Esophagus squamous epithelium (tissue), 5 donors: ENCODE measurements around the gene PRODH. TPM values are rescaled to one million over a fixed set of nuclear protein-coding genes. Genes with fewer than 3 reads are reported as not detected.
"Not testable (repeated sequence)": the region's sequence is repeated elsewhere in the genome, so short reads cannot be mapped to it uniquely, and the experiment has no call there.

Experiments used
- DNase-seq: peaks from one replicate; lab custom pipeline; 2025; lab: John Stamatoyannopoulos, UW
- H3K27ac ChIP-seq, 4 donors: fragments of 200-600 bp; sonication (generic); one replicate each; pipeline ENCODE4 v1.5.1; 2016 to 2019; ENCODE audit warnings: mild to moderate bottlenecking in 1 of 4
- H3K27me3 ChIP-seq, 4 donors: fragments of 200-600 bp; sonication (generic); 1 replicate in 3 of 4; 2 replicates in 1 of 4; pipeline versions ENCODE4 v1.5.1 to v1.6.0; 2017 to 2021; ENCODE audit warnings: antibody characterized with exemption in 1 of 4
- H3K36me3 ChIP-seq, 3 donors: fragments of 200-600 bp; sonication (generic); one replicate each; pipeline ENCODE4 v1.5.1; 2016 to 2019
- H3K4me1 ChIP-seq, 3 donors: fragments of 200-600 bp; sonication (generic); one replicate each; pipeline ENCODE4 v1.5.1; 2017 to 2019
- H3K4me3 ChIP-seq, 4 donors: fragments of 200-600 bp; sonication (generic); 1 replicate in 3 of 4; 2 replicates in 1 of 4; pipeline ENCODE4 v1.5.1; 2016 to 2019; ENCODE audit warnings: mild to moderate bottlenecking in 2 of 4, moderate library complexity in 1 of 4
- H3K9me3 ChIP-seq, 3 donors: fragments of 200-600 bp; sonication (generic); one replicate each; pipeline ENCODE4 v1.5.1; 2016 to 2019
- CTCF ChIP-seq, 6 experiments: fragments of 450-650 bp in 4 of 6; fragments of 200-600 bp in 2 of 6; sonication (generic) in 2 of 6; IDR thresholded peaks; one replicate each; pipeline ENCODE4 v1.5.1; 2016 to 2019; ENCODE audit warnings: antibody characterized with exemption in 6 of 6, mild to moderate bottlenecking in 4 of 6, moderate library complexity in 4 of 6
- POLR2A ChIP-seq, 4 donors: fragments of 450-650 bp; IDR thresholded peaks; one replicate each; pipeline ENCODE4 v1.6.1; 2017; ENCODE audit warnings: antibody characterized with exemption in 4 of 4, mild to moderate bottlenecking in 4 of 4, moderate library complexity in 3 of 4
- WGBS, 2 donors: methylation state at CpG; one replicate each; pipeline ENCODE4 v1.1.5; 2018; 5-methylcytosine and 5-hydroxymethylcytosine counted together
- intact Hi-C: fragments of 100-400 bp; cut with DNase I; formaldehyde crosslinking; loops from one replicate; pipeline ENCODE4 v1.15.0; 2022
- total RNA-seq, 4 donors: library from RNA; depleted of rRNA; stranded (reverse); fragments of >200 nt; gene quantifications; one replicate each; pipeline ENCODE4 v1.1.0, GENCODE V29; 2016
- donor health status: DM: yes; HTN: yes; CAD: no.

Gene PRODH
- total RNA-seq, 4 donors from 2014 or later = 3.0 to 14.7 (median 8.0) TPM

- H3K9me3 ChIP-seq = no peaks in the 10 kb centered on the region
- DNase-seq = no peak
- TF ChIP-seq CTCF (IDR thresholded peaks at IDR 0.05) (no peak), POLR2A (IDR thresholded peaks at IDR 0.05) (no peak)
- H3K27ac ChIP-seq = no peak overlapping the region
- intact Hi-C loops = no loop called here
- no peak overlapping the region for H3K4me3 ChIP-seq
- no peaks in the 10 kb centered on the region for H3K4me1 ChIP-seq
- H3K36me3 ChIP-seq = no peaks in the 10 kb centered on the region
- H3K27me3 ChIP-seq = peaks cover 0 to 51% (median 0%) of the 10 kb centered on the region in 4 donors
- 75 to 83% methylated on average over 8 to 10 of the region's 12 CpGs for WGBS, 2 donors
These were observed 11.8 kb upstream of the PRODH start for GRCh38 chr22:18947905-18948304.

GRCh38 chr22:18947105-18947504 lies 11.0 kb upstream of the PRODH start:
- intact Hi-C loops, DNase-seq, H3K4me3 ChIP-seq, H3K27ac ChIP-seq, H3K4me1 ChIP-seq, H3K36me3 ChIP-seq, H3K9me3 ChIP-seq: not testable (repeated sequence)
- WGBS, 2 donors = 77% methylated on average over 5 of the region's 9 CpGs; no CpG with 5 or more reads in 1 of the 2 donors
- H3K27me3 ChIP-seq = peaks cover 0 to 44% (median 0%) of the 10 kb centered on the region in 4 donors

GRCh38 chr22:18938691-18939090 lies 2.6 kb upstream of the PRODH start:
- intact Hi-C loops, H3K4me1 ChIP-seq, DNase-seq, H3K27me3 ChIP-seq, H3K27ac ChIP-seq, H3K9me3 ChIP-seq, H3K36me3 ChIP-seq, H3K4me3 ChIP-seq: not testable (repeated sequence)
- no CpG with 5 or more reads among the region's 8 CpGs for WGBS, 2 donors

- H3K4me1 ChIP-seq, DNase-seq, H3K27me3 ChIP-seq, H3K27ac ChIP-seq, intact Hi-C loops, H3K4me3 ChIP-seq, H3K9me3 ChIP-seq, H3K36me3 ChIP-seq: not testable (repeated sequence)
- WGBS, 2 donors = no CpG with 5 or more reads among the region's 7 CpGs
These were observed 1.4 kb downstream of the PRODH start for GRCh38 chr22:18934688-18935087.

GRCh38 chr22:18933914-18934313 lies 2.2 kb downstream of the PRODH start:
- intact Hi-C loops = no loop called here
- no peak for DNase-seq
- H3K27ac ChIP-seq = no peak overlapping the region
- H3K36me3 ChIP-seq = no peaks in the 10 kb centered on the region
- H3K9me3 ChIP-seq = no peaks in the 10 kb centered on the region
- H3K27me3 ChIP-seq = no peaks in the 10 kb centered on the region
- no peaks in the 10 kb centered on the region for H3K4me1 ChIP-seq
- TF ChIP-seq CTCF (IDR thresholded peaks at IDR 0.05) (no peak), POLR2A (IDR thresholded peaks at IDR 0.05) (no peak)
- no CpG with 5 or more reads among the region's 7 CpGs for WGBS, 2 donors
- H3K4me3 ChIP-seq = no peak overlapping the region

- no CpG with 5 or more reads among the region's 16 CpGs for WGBS, 2 donors
- Histone ChIP-seq H3K27ac (no peak overlapping the region), H3K36me3 (no peaks in the 10 kb centered on the region), H3K27me3 (no peaks in the 10 kb centered on the region), H3K9me3 (no peaks in the 10 kb centered on the region), H3K4me1 (no peaks in the 10 kb centered on the region), H3K4me3 (no peak overlapping the region)
- no peak for DNase-seq
- intact Hi-C loops = no loop called here
- no peak for TF ChIP-seq CTCF (IDR thresholded peaks at IDR 0.05)
- no peak for TF ChIP-seq POLR2A (IDR thresholded peaks at IDR 0.05)
These were observed 4.0 kb downstream of the PRODH start for GRCh38 chr22:18931905-18932652.
